Stimulated activated CD8-positive, alpha-beta memory T cell treated with anti-CD3 and anti-CD28 coated beads, Interleukin-7, amount 100 ng/mL, for 48 hours (primary cell): ENCODE data around the gene VAT1.
"Not testable (repeated sequence)": the region's sequence is repeated elsewhere in the genome, so short reads cannot be mapped to it uniquely, and the experiment has no call there.

Experiments
- DNase-seq, 2 donors: peaks; one replicate each; pipeline ENCODE4 v3.0.0-alpha.2; 2020; ENCODE audit warnings: low read depth in 1 of 2; ENCODE audit errors: extremely low read depth in 1 of 2

VAT1 gene

DNA sequence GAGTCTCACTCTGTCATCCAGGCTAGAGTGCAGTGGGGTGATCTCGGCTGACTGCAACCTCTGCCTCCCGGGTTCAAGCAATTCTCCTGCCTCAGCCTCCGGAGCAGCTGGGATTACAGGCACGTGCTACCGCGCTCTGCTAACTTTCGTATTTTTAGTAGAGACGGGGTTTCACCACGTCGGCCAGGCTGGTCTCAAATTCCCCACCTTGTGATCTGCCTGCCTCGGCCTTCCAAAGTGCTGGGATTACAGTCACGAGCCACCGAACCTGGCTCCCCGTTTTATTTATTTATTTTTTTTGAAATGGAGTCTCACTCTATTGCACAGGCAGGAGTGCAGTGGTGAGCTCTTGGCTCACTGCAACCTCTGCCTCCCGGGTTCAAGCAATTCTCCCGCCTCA is 46.5 kb downstream of the VAT1 start:
- not testable (repeated sequence) for DNase-seq

- DNase-seq: no peak
Measured at GRCh38 chr17:42975265-42975664, 46.9 kb downstream of the VAT1 start.

DNA sequence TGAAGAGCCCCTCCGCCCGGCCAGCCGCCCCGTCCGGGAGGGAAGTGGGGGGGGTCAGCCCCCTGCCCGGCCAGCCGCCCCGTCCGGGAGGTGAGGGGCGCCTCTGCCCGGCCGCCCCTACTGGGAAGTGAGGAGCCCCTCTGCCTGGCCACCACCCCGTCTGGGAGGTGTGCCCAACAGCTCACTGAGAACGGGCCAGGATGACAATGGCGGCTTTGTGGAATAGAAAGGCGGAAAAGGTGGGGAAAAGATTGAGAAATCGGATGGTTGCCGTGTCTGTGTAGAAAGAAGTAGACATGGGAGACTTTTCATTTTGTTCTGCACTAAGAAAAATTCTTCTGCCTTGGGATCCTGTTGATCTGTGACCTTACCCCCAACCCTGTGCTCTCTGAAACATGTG is 48.9 kb downstream of the VAT1 start:
- not testable (repeated sequence) for DNase-seq

GRCh38 chr17:42971589-42971988 is 50.6 kb downstream of the VAT1 start:
- DNase-seq: no peak

- no peak for DNase-seq
Measured at GRCh38 chr17:42969001-42969581, 53.1 kb downstream of the VAT1 start.

GRCh38 chr17:42967925-42968324 is 54.3 kb downstream of the VAT1 start:
- no peak for DNase-seq
